AG09309 (cell line): ENCODE data around the gene TIMM8B.

Experiments used
- DNase-seq: peaks from one replicate; pipeline ENCODE4 v3.0.0-alpha.2; 2010; ENCODE audit warnings: low read depth
- H3K4me3 ChIP-seq: 2 replicates; pipeline ENCODE4 v1.5.1; 2011; ENCODE audit warnings: mild to moderate bottlenecking, low read depth, low read length, moderate library complexity; ENCODE audit not compliant: control insufficient read depth
- TF ChIP-seq, protein P1 (sequence below): IDR thresholded peaks from 2 replicates; pipeline ENCODE4 v1.5.1; 2011; ENCODE audit warnings: mild to moderate bottlenecking, low read depth, low read length, inconsistent platforms; ENCODE audit not compliant: insufficient read depth, control insufficient read depth; ENCODE audit errors: missing control alignments

The TIMM8B gene, protein sequence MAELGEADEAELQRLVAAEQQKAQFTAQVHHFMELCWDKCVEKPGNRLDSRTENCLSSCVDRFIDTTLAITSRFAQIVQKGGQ

DNA sequence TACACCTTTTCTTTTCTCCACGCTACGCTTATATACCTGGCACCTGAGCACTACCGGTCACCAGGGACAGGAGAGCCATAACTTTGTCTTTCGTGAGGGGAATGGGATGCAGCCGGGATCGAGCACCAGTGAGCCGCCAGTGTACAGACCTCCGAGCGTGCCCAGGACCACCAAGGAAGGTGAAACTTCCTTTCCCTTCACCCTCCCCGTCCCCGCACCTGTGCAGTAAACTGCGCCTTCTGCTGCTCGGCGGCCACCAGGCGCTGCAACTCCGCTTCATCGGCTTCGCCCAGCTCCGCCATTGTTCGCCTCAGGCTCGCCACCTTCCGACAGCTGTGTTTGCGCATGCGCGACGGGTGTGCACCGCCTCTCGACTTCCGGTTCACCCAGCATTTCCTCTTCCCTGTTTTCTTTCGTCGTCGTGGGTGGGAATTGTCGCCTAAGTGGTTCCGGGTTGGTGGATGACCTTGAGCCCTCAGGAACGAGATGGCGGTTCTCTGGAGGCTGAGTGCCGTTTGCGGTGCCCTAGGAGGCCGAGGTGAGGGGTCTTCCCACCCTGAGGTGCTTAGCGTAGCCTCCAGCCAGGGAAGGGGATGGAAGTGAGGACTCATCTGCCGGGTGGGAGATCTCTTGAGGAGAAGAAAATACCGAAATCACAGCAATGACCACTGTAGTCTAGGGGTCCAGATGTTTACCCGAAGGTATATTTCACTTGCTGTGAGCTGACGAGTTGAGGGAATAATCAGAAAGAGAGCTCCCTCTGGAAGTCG lies at the start of gene TIMM8B, which contains the start of gene SDHD:
Gene TIMM8B (minus strand): TSS at position 335 of the 770 bp plus-strand sequence. CDS start 33 bp downstream, at position 302.
Gene SDHD (plus strand): TSS at position 452 of the 770 bp plus-strand sequence. CDS start 35 bp downstream, at position 487.
- TF ChIP-seq, protein P1, sequence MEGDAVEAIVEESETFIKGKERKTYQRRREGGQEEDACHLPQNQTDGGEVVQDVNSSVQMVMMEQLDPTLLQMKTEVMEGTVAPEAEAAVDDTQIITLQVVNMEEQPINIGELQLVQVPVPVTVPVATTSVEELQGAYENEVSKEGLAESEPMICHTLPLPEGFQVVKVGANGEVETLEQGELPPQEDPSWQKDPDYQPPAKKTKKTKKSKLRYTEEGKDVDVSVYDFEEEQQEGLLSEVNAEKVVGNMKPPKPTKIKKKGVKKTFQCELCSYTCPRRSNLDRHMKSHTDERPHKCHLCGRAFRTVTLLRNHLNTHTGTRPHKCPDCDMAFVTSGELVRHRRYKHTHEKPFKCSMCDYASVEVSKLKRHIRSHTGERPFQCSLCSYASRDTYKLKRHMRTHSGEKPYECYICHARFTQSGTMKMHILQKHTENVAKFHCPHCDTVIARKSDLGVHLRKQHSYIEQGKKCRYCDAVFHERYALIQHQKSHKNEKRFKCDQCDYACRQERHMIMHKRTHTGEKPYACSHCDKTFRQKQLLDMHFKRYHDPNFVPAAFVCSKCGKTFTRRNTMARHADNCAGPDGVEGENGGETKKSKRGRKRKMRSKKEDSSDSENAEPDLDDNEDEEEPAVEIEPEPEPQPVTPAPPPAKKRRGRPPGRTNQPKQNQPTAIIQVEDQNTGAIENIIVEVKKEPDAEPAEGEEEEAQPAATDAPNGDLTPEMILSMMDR = peak; percentile 50
- peak within 1 kb of the TSS; percentile 89 for H3K4me3 ChIP-seq
- peak; percentile 82 for DNase-seq

DNA sequence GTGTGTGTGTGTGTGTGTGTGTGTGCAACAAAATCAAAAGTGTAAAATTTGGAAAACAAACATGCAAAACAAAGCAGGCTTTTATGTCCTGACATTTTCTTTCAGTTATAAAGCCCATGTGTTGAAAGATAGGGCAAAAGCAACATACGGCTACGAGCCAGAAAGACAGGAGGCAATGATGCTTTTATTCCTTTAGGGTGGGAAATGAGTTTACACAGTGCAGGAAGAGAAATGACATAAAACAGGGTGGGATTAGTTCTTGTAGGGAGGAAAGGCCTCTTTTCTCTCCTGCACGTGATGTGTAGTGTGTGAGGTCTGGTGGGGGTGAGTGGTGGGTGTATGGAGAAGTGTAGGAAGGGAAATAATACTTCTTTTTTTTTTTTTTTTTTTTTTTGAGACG lies 47.9 kb upstream of the TIMM8B start:
- no peak for DNase-seq
- TF ChIP-seq, protein P1 = no peak
- H3K4me3 ChIP-seq = no peak overlapping the region

- TF ChIP-seq, protein P1 = no peak
- H3K4me3 ChIP-seq = no peak overlapping the region
- no peak for DNase-seq
Measured at GRCh38 chr11:112132737-112133136, 46.2 kb upstream of the TIMM8B start.

GRCh38 chr11:112129656-112130055 lies 43.1 kb upstream of the TIMM8B start:
- no peak for DNase-seq
- no peak overlapping the region for H3K4me3 ChIP-seq
- TF ChIP-seq, protein P1 = no peak

DNA sequence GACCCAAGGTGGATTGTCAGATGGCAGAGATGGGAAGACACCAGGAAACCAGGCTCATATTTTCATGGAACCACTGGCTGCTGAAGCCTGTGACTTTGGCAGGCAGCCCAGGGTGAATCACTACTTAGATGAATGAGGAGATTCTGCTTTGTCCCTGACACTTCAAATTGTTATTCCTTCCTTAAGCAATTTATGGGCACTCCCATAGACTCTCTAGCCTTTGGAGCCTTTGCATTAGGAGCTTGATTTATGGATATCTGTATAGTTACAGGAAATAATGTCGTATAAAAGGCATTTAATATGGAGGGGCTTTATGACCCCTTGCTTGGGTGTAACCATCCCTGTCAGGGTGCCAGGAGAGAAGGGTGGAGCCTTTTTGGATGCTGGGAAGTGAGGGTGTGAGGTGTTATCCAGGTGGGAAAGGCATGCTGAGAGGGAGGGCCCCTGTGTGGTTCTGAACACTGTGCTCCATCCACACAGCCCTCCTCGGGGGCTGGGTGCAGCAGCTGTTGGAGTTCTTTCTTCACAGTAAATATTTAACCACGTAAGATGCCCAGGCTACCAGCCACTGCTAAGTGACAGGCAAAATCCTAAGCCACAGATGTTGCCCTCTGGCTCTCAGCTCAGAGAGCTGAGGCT lies 42.0 kb upstream of the TIMM8B start:
- TF ChIP-seq, protein P1 = no peak
- peak; percentile 49 for DNase-seq
- H3K4me3 ChIP-seq = no peak overlapping the region

- no peak overlapping the region for H3K4me3 ChIP-seq
- TF ChIP-seq, protein P1 = no peak
Measured at GRCh38 chr11:112127056-112127455, 40.5 kb upstream of the TIMM8B start.

More at GRCh38 chr11:112127056-112127455, 40.5 kb upstream of the TIMM8B start:
- DNase-seq = no peak
